NB4 (cell line): Measurements from ENCODE around the gene MOCOS.

Experiments
- CTCF ChIP-seq: IDR thresholded peaks from one replicate; pipeline ENCODE4 v1.5.1; 2012; ENCODE audit warnings: low read depth, low read length
- MYC ChIP-seq: IDR thresholded peaks from 2 replicates; pipeline ENCODE4 v1.6.1; 2011; ENCODE audit warnings: low read depth, low read length
- POLR2A ChIP-seq: IDR thresholded peaks from 2 replicates; pipeline ENCODE4 v1.6.1; 2011; ENCODE audit warnings: mild to moderate bottlenecking; ENCODE audit not compliant: insufficient read length; ENCODE audit errors: extremely low read depth

DNA sequence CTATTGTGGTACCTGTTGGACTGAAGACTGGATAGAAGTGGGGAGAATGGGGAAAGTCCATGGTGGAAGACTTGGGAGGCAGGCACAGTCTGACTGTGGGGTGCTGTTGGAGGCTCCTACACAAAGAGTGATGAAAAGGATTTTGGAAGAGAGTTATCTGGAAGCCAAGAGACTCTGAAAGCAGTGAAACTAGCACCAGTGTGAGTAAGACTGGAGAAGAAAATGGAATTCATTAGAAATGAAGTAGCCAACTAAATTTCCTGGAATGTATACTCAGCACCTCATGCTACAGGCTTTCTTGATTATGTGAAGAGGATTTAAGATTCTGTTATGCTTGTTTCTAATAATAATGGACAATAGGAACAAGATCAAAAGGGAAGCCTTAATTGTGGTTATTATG lies 29.9 kb upstream of the MOCOS start:
- no peak for TF ChIP-seq POLR2A
- TF ChIP-seq CTCF, result no peak
- no peak for TF ChIP-seq MYC
